ENCODE data around the gene NUDT16L1.

Gene NUDT16L1

GRCh38 chr16:4724661-4725270, 31.4 kb downstream of the NUDT16L1 start:
- ATAC-seq = no peak
- TF ChIP-seq, protein P1, sequence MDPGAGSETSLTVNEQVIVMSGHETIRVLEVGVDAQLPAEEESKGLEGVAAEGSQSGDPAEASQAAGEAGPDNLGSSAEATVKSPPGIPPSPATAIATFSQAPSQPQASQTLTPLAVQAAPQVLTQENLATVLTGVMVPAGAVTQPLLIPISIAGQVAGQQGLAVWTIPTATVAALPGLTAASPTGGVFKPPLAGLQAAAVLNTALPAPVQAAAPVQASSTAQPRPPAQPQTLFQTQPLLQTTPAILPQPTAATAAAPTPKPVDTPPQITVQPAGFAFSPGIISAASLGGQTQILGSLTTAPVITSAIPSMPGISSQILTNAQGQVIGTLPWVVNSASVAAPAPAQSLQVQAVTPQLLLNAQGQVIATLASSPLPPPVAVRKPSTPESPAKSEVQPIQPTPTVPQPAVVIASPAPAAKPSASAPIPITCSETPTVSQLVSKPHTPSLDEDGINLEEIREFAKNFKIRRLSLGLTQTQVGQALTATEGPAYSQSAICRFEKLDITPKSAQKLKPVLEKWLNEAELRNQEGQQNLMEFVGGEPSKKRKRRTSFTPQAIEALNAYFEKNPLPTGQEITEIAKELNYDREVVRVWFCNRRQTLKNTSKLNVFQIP (CRISPR knock-in tag; IDR thresholded peaks at IDR 0.05; ENCODE audit: borderline replicate concordance, low read depth) = no peak

DNA sequence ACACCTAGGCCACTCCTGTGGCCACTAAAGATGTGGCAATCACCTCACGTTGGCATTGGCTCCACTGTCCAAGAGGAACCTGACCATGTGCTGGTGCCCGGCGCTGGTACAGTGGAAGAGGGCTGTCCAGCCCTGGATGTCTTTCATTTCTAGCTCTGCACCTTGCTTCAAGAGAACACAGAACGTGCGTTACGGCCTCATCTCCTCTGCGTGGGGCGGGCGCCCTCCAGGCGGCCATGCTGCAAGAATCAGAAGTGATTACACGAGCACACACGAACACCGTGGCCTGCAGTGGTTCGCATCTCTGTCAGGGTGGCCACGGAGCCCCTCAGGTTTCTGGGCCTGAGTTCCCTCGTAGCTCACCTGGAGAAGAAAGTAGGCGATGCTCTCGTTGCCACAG, 33.3 kb downstream of the NUDT16L1 start:
- TF ChIP-seq ZNF8 (CRISPR knock-in tag; IDR thresholded peaks at IDR 0.05) (no peak), ZFP3 (CRISPR knock-in tag; IDR thresholded peaks at IDR 0.05) (no peak), PPARA (CRISPR knock-in tag; IDR thresholded peaks at IDR 0.05; ENCODE audit: borderline replicate concordance) (no peak), RARB (CRISPR knock-in tag; IDR thresholded peaks at IDR 0.05) (no peak), GLIS3 (CRISPR knock-in tag; IDR thresholded peaks at IDR 0.05) (no peak), TOX (CRISPR knock-in tag; IDR thresholded peaks at IDR 0.05; ENCODE audit: borderline replicate concordance) (no peak), SNAI2 (CRISPR knock-in tag; IDR thresholded peaks at IDR 0.05) (no peak), OSR1 (CRISPR knock-in tag; IDR thresholded peaks at IDR 0.05) (no peak), ZNF70 (CRISPR knock-in tag; IDR thresholded peaks at IDR 0.05) (no peak), CSDC2 (CRISPR knock-in tag; IDR thresholded peaks at IDR 0.05) (no peak), ARNTL (CRISPR knock-in tag; IDR thresholded peaks at IDR 0.05; ENCODE audit: borderline replicate concordance, low read depth) (no peak), TCF4 (CRISPR knock-in tag; IDR thresholded peaks at IDR 0.05; ENCODE audit: borderline replicate concordance) (no peak), ISL1 (CRISPR knock-in tag; IDR thresholded peaks at IDR 0.05) (no peak), ZFP30 (CRISPR knock-in tag; IDR thresholded peaks at IDR 0.05) (no peak), ZC3H10 (CRISPR knock-in tag; IDR thresholded peaks at IDR 0.05) (no peak)
- TF ChIP-seq, protein P2, sequence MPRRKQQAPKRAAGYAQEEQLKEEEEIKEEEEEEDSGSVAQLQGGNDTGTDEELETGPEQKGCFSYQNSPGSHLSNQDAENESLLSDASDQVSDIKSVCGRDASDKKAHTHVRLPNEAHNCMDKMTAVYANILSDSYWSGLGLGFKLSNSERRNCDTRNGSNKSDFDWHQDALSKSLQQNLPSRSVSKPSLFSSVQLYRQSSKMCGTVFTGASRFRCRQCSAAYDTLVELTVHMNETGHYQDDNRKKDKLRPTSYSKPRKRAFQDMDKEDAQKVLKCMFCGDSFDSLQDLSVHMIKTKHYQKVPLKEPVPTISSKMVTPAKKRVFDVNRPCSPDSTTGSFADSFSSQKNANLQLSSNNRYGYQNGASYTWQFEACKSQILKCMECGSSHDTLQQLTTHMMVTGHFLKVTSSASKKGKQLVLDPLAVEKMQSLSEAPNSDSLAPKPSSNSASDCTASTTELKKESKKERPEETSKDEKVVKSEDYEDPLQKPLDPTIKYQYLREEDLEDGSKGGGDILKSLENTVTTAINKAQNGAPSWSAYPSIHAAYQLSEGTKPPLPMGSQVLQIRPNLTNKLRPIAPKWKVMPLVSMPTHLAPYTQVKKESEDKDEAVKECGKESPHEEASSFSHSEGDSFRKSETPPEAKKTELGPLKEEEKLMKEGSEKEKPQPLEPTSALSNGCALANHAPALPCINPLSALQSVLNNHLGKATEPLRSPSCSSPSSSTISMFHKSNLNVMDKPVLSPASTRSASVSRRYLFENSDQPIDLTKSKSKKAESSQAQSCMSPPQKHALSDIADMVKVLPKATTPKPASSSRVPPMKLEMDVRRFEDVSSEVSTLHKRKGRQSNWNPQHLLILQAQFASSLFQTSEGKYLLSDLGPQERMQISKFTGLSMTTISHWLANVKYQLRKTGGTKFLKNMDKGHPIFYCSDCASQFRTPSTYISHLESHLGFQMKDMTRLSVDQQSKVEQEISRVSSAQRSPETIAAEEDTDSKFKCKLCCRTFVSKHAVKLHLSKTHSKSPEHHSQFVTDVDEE (CRISPR knock-in tag; IDR thresholded peaks at IDR 0.05) = no peak
- TF ChIP-seq, protein P3, sequence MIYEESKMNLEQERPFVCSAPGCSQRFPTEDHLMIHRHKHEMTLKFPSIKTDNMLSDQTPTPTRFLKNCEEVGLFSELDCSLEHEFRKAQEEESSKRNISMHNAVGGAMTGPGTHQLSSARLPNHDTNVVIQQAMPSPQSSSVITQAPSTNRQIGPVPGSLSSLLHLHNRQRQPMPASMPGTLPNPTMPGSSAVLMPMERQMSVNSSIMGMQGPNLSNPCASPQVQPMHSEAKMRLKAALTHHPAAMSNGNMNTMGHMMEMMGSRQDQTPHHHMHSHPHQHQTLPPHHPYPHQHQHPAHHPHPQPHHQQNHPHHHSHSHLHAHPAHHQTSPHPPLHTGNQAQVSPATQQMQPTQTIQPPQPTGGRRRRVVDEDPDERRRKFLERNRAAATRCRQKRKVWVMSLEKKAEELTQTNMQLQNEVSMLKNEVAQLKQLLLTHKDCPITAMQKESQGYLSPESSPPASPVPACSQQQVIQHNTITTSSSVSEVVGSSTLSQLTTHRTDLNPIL (CRISPR knock-in tag; IDR thresholded peaks at IDR 0.05; ENCODE audit: low read depth) = no peak
- TF ChIP-seq, protein P4, sequence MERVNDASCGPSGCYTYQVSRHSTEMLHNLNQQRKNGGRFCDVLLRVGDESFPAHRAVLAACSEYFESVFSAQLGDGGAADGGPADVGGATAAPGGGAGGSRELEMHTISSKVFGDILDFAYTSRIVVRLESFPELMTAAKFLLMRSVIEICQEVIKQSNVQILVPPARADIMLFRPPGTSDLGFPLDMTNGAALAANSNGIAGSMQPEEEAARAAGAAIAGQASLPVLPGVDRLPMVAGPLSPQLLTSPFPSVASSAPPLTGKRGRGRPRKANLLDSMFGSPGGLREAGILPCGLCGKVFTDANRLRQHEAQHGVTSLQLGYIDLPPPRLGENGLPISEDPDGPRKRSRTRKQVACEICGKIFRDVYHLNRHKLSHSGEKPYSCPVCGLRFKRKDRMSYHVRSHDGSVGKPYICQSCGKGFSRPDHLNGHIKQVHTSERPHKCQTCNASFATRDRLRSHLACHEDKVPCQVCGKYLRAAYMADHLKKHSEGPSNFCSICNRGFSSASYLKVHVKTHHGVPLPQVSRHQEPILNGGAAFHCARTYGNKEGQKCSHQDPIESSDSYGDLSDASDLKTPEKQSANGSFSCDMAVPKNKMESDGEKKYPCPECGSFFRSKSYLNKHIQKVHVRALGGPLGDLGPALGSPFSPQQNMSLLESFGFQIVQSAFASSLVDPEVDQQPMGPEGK (CRISPR knock-in tag; IDR thresholded peaks at IDR 0.05; ENCODE audit: borderline replicate concordance) = no peak
- no peak for ATAC-seq

GRCh38 chr16:4728676-4729075, 35.3 kb downstream of the NUDT16L1 start:
- TF ChIP-seq ZFP3 (CRISPR knock-in tag; IDR thresholded peaks at IDR 0.05) (no peak), ZC3H10 (CRISPR knock-in tag; IDR thresholded peaks at IDR 0.05) (no peak), ARNTL (CRISPR knock-in tag; IDR thresholded peaks at IDR 0.05; ENCODE audit: borderline replicate concordance, low read depth) (no peak), TCF4 (CRISPR knock-in tag; IDR thresholded peaks at IDR 0.05; ENCODE audit: borderline replicate concordance) (no peak), ZNF8 (CRISPR knock-in tag; IDR thresholded peaks at IDR 0.05) (no peak), GLIS3 (CRISPR knock-in tag; IDR thresholded peaks at IDR 0.05) (no peak), ZNF70 (CRISPR knock-in tag; IDR thresholded peaks at IDR 0.05) (no peak), ZNF565 (CRISPR knock-in tag; conservative IDR thresholded peaks at IDR 0.05; ENCODE audit: low read depth) (no peak), ZFP30 (CRISPR knock-in tag; IDR thresholded peaks at IDR 0.05) (no peak), CSDC2 (CRISPR knock-in tag; IDR thresholded peaks at IDR 0.05) (no peak), ISL1 (CRISPR knock-in tag; IDR thresholded peaks at IDR 0.05) (no peak), BACH2 (CRISPR knock-in tag; IDR thresholded peaks at IDR 0.05; ENCODE audit: borderline replicate concordance) (no peak), TOX (CRISPR knock-in tag; IDR thresholded peaks at IDR 0.05; ENCODE audit: borderline replicate concordance) (no peak)
- TF ChIP-seq, protein P3 (CRISPR knock-in tag; IDR thresholded peaks at IDR 0.05; ENCODE audit: low read depth) = no peak
- TF ChIP-seq, protein P5, sequence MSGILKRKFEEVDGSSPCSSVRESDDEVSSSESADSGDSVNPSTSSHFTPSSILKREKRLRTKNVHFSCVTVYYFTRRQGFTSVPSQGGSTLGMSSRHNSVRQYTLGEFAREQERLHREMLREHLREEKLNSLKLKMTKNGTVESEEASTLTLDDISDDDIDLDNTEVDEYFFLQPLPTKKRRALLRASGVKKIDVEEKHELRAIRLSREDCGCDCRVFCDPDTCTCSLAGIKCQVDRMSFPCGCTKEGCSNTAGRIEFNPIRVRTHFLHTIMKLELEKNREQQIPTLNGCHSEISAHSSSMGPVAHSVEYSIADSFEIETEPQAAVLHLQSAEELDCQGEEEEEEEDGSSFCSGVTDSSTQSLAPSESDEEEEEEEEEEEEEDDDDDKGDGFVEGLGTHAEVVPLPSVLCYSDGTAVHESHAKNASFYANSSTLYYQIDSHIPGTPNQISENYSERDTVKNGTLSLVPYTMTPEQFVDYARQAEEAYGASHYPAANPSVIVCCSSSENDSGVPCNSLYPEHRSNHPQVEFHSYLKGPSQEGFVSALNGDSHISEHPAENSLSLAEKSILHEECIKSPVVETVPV (CRISPR knock-in tag; IDR thresholded peaks at IDR 0.05) = no peak
- ATAC-seq = no peak

Data from SK-N-SH treated with all-trans-retinoic acid at 6 μM for 48 hours (cell line).